OCI-LY7 (cell line): Measurements from ENCODE around the gene PHKG2.

Experiments used
- EZH2phosphoT487 ChIP-seq: fragments of 200-600 bp; sonication (generic); IDR thresholded peaks from 2 replicates; pipeline ENCODE4 v1.6.1; 2018; ENCODE audit warnings: low read depth, borderline replicate concordance, mild to moderate bottlenecking, mixed run types, antibody characterized with exemption, low read length, moderate library complexity, mixed read lengths
- TF ChIP-seq, protein P1 (sequence below): fragments of 200-600 bp; sonication (generic); conservative IDR thresholded peaks from 2 replicates; pipeline ENCODE4 v1.5.1; 2014; ENCODE audit warnings: mild to moderate bottlenecking, antibody characterized with exemption, low read length, moderate library complexity, mixed read lengths

GRCh38 chr16:30764086-30764485, 15.9 kb downstream of the PHKG2 start:
- TF ChIP-seq, protein P1, sequence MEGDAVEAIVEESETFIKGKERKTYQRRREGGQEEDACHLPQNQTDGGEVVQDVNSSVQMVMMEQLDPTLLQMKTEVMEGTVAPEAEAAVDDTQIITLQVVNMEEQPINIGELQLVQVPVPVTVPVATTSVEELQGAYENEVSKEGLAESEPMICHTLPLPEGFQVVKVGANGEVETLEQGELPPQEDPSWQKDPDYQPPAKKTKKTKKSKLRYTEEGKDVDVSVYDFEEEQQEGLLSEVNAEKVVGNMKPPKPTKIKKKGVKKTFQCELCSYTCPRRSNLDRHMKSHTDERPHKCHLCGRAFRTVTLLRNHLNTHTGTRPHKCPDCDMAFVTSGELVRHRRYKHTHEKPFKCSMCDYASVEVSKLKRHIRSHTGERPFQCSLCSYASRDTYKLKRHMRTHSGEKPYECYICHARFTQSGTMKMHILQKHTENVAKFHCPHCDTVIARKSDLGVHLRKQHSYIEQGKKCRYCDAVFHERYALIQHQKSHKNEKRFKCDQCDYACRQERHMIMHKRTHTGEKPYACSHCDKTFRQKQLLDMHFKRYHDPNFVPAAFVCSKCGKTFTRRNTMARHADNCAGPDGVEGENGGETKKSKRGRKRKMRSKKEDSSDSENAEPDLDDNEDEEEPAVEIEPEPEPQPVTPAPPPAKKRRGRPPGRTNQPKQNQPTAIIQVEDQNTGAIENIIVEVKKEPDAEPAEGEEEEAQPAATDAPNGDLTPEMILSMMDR: no peak
- no peak for TF ChIP-seq EZH2phosphoT487
